NCI-H82 treated with DMSO at 0.1 percent for 48 hours (cell line): ENCODE data around the gene PXYLP1.

Source experiments
- DNase-seq: peaks from one replicate; lab custom pipeline; 2025; ENCODE audit not compliant: unreplicated experiment; lab: John Stamatoyannopoulos, UW

Gene PXYLP1

DNA sequence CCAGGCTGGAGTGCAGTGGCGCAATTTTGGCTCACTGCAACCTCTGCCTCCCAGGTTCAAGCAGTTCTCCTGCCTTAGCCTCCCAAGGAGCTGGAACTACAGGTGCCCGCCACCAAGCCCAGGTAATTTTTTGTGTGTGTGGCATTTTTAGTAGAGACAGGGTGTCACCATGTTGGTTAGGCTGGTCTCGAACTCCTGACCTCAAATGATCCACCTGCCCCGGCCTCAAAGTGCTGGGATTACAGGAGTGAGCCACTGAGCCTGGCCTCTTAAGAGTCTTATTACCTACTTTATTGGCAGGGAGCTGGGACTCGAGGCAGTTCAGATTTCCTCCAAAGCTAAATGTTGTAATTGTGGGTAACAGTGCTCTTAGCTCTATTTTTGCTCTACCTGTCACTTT is 16.4 kb downstream of the PXYLP1 start:
- DNase-seq: no peak

DNA sequence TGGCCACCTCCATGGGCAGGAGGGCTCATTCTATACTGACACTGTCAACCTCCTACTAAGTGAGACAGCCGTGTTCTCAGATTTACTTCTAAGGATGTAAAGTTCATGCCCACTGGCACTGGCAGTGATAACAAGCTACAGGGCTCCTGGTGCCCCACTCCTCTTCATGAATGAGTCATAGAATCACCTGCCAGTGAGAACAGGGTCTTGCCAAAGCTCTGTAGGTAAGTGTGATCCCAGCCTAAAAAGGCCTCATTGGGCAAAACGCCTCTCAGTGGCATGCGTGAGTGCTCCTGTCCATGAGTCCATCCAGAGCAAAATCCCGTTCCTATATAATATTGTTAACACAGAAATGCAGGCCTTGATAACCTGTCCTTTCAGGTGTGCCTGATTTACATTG is 17.4 kb downstream of the PXYLP1 start:
- DNase-seq: no peak

DNA sequence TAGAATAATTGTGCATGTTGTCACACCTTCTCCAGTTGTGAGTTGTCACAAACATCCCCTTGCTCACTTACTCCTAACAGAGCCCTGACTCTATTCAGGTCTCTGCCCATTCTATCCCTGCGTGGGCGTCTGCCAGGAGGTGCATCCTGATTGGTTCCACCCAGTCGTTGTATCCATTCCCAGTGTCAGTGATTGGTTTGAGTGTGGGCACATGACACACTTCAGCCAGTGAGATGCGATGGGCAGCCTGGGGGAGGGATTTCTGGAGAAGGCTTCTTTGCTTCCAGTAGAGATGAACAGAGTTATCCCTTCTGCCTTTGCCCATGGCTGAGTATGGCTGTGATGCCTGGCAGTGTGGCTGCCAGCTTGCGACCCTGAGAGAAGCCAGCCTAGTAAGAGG is 18.7 kb downstream of the PXYLP1 start:
- no peak for DNase-seq

DNA sequence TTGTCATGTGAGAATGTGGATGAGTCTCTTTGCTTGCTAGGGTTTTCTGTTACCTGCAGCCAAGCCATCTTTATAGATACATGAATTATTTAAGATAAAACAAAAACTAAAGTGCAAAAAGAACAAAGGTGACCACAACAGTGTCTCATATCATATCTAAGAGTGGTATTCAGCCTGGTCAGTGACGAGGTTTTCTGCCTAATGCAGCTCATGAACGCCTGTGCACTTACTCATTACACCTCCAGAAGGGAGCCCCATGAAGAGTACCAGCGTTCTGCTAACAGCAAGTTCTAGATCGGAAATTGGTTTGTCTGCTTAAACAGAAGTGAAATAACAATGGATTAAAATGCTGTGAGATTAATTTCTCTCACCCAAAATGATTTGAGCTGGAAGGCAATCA is 19.2 kb downstream of the PXYLP1 start:
- DNase-seq: no peak

DNA sequence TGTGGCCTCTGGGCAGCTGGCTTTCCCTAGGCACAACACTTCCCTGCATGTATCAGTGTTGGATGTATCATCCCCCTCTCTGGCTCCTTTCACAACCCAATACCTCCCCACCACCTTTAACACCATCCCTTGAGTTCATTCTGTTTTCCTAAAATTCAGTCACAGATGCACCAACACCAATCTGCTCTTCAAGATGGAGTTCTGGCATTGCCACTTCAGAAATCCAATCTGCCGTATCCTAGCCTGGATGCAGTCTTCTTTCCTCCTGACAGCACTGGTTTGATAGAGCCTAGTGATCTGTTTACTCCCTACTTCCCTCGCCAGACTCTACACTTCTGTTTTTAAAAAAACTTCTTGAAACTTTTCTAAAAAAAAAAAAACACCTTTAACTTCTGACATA is 21.7 kb downstream of the PXYLP1 start:
- DNase-seq: no peak

DNA sequence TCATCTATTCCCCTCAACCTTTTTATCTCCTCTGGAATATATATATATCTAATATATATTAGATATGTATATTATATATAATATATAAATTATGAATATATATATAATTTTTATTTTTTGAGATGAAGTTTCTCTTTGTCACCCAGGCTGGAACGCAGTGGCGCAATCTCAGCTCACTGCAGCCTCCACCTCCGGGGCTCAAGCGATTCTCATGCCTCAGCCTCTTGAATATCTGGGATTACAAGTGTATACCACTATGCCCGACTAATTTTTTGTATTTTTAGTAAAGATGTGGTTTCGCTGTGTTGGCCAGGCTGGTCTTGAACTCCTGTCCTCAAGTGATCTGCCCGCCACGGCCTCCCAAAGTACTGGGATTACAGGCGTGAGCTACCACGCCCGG is 22.2 kb downstream of the PXYLP1 start:
- no peak for DNase-seq

DNA sequence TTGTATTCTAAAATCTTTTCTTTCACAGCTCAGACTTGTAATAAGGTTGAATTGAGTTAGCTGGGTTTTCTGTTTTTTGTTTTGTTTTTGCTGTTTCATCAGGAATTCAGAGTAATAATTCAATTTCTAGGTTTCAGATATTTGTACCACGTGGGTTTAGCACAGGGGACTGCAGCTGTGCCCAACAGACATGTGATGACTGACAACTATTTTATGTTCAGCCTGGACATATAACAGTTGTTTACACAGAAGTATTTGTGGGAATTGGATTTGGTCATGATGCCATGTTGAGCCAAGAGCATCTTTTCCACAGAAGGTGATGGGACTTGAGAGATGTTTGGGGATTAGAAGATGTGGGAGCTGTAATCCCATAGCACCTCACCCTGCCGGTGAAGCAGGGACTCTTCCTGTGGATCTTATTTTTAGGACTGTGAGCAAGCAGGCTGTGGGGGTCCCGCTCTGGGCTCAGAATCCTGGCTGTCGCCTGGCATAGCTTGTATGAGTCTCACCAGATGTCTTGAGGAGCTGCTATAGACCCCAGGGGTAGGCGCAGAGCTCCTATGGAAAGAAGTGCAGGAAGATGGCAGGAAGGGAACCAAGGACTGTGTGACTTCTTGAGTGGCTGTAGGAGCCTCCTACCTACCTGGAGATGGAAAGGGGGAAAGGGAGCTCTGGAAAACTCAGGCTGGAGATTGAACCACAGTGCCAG is 23.7 kb downstream of the PXYLP1 start:
- DNase-seq: no peak

DNA sequence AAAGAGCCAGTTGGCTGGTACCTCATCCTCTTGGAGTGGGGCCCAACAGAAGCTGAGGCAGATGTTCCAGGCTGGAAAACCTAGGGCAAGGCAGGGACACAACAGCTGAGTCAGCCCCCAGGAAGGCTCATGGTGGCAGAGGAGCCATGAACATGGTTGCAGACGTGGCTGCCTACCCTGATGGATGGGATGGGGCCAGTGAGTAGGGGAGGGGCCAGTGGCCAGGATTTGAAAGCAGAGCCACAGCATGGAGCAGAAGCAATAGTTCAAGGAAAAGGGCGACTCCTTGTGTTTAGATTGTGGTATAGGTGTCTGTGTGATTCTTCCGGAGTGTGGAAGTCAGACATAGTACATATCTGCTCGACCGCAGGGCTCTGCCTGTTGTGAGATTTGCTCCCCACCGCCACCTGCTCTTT is 24.2 kb downstream of the PXYLP1 start:
- DNase-seq: no peak

DNA sequence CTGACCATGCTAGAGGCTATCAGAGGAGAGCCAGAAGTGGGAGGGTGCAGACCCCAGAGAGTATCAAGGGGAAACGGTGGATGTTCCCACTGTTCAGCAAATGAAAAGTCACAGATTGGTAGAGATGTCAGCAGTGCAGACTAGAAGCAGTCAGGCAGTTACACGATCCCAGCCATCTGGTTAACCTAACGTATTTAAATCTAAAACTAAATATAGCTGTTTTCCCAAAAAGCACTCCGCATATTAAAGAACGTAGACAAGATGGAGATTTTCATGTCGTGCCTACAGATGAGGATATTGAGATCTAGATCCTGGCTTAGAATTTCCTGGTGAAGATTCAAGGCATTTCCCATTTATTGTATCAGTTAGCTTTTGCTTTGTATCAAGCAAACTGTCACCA is 25.2 kb downstream of the PXYLP1 start:
- no peak for DNase-seq

DNA sequence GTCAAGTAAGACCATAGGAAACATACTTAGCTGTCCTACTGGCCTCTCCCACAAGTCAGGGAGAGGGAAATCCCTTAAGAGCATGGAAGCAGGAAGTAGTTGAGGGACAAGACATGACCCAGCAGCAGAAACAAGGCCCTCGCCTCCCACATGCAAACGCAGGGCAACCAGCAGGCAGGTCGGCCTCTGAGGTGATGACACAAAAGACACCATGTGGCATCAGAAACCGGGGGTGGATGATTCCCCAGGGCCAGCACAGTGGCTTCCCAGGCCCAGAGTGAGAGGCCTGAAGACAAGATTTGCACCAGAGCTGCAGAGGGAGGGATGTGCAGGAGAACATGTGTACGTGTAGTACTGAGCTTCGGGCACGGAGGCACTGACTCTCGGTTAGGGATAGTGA is 26.3 kb downstream of the PXYLP1 start:
- DNase-seq: no peak

DNA sequence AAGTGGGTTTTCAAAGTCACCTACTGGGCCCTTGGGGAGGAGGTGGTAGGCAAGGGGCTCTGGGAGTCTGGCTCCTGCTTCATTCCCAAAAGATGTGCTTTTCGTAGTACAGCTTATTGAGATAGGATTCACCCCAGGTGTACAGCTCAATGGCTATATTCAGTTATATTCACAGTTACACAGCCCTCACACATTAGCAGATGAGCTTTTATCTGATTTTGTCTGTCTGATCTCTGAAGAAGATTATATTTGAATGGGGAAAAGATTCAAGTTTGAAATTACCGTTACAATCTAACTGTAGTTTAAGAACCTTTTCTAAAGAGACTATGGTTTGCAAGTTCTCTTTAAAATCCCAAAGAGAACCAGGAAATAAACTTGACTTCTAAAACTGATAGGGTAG is 27.3 kb downstream of the PXYLP1 start:
- no peak for DNase-seq

DNA sequence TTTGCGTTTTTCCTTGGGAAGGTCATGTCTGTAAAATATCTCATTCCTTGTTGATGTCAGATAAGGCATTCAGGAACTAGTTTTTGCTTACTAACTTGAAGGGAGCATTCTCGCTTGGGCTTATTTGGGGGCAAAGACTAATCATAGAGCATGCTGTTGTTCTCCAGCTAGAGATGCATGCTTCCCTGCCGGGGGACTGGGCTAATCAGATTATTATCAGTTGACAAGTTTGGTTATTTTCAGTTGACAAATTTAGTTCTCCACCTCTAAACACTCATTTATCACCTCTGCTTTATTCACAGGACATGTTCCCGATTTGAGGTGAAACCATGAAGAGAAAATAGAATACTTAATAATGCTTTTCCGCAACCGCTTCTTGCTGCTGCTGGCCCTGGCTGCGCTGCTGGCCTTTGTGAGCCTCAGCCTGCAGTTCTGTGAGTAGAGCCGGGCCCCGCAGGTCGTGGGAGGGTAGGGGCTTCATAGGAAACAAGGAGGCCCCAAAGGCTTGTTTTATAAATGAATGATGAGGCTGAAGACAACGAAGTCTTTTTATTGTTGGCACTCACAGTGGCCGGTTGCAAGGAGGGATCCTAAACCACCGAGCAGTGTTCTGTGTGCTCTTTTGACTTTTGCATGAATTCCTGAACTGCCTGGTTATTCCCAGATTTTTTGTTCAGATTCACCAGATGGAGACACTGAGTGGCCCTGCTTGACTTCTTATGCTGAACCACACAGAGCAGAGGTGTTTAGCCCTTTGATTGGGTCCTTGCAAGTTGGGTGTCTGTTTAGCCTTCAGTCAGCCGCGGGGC is 28.4 kb downstream of the PXYLP1 start:
- no peak for DNase-seq

DNA sequence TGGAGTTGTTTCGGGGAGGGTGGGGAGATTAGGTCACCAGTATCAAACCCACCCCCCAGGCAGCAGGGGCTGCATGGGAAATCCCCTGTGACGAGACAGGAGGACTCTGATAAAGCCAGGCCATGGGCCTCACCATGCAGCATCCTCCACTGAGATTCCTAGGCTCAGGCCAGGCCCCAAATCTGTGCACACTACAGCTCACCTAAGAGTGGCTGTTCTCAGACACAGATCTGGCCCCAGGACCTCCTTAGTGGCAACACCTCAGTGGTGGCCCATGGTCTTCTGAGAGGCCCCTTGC is 29.0 kb downstream of the PXYLP1 start:
- DNase-seq: no peak

DNA sequence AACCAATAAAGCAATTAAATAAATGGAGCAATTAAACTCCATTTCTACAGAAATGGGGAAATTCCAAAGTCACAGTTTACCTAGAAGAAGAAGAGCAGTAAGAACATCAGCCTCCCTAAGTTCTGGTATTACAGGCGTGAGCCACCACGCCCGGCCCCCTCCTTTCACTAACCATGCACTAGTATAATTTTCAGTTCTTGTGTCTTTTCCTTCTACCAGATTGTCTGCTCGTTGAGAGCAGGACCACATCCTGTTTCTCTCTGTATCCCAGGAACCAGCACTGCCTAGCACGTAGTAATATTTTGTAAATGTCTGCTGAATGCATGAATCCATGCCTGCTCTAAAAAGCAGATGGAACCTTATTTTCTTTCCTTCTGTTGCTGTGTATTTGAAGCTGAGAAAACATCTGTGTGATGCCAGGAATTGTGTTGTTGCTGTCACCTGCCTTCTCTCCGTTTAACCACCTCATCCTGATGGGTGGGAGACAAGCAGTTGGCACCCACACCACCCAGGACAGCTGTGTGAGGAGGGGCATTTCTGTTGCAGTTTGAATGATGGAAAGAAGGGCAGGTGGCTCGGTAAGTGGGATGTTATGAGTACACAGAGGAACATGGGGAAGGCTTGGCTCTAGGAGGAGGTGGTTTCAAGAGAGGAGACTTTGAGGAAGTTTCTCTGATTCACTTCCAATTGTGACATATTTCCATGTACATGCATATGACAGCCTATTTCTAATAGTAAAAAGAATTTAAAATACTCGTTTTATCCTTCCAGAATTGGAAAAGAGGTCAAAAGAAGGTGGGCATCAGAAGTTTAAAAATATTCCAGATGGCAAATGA is 30.1 kb downstream of the PXYLP1 start:
- no peak for DNase-seq

DNA sequence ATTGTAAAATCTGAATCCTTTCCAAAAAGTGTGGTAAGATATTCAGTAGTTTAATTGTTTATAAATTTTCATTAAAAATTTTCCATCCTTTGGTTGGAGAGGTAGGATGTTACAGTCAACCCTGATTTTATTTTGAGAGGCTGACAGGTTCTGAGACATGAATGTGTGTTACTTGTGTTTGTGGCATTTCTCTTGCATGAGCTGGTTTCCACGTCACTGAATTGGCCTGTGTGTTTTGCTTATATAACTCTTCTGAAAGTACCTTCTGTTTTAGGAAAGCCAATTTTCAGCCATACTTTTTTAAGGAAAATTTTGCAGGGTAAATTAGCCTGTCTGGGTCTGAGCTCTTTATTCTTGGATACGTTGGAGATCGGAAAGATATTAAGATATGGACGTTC is 30.7 kb downstream of the PXYLP1 start:
- DNase-seq: no peak

DNA sequence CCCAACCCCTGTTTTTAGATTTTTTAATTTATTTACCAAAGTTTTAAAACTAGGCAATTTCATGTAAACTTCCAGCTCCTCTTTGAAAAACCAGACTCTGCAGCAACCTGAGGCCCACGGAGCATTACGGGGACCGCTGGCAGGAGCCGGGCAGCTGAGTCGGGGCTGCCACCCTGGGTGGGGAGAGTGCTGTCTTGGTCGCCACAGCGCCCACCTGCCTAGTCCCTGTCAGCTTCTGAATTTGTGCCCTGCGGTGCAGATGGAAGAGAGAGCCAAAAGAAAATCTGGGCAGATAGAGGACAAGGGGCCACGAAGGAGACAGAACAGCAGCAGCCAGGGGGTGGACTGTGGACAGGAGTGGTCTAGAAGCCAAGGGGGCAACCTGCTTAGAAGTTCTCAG is 34.6 kb downstream of the PXYLP1 start:
- no peak for DNase-seq

DNA sequence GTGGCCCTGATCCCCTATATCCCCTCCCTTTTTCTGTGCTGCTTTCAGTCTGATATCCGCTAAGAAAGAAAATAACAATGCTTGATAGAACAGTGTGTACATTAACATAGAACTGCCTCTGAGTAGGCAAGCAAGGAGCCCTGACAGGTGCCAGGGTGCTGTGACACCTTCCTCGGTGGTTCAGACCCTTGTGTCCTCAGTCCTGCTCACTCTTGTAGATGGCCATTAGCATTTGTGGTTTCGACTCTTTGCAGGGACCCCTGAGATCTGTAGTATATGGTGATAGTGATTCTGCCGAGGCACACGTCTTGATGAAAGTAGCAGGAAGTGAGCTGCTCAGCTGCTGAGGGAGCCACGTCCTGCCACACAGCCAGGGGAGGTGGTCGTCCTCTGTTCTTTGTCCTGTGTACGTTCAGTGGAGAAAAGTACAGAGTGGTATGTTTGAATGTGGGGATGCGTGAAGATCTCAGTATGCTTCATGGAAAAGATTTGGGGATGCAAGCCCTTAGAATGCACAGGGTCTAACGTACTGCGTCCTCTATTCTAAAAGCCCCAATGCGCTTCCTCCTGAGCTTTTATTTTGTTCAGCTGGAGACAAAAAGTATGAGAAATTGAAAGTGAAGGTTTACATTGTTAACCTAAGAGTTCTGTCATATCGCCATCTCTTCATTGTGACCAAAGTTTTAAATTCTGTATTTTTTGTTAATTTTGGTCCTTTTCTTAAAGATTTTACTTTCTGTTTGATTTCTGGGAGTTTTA is 35.4 kb downstream of the PXYLP1 start:
- no peak for DNase-seq

DNA sequence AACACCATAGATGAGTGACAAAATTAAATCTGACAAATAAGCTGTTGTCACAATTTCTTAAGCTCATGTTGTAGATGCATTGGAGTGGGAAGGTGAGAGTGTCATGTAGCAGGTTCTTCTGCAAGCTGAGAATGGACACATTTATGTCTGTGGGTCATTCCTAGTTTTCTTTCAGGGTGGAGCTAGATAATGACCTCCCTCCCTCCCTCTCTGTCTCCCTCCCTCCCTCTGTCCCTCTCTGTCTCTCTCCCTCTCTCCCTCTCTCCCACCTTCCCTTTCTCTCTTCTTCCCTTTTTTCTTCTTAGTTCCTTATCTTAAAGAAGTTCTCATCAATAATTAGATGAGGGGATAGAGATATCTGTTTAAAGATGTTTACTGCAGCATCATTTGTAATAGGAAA is 36.0 kb downstream of the PXYLP1 start:
- DNase-seq: no peak

DNA sequence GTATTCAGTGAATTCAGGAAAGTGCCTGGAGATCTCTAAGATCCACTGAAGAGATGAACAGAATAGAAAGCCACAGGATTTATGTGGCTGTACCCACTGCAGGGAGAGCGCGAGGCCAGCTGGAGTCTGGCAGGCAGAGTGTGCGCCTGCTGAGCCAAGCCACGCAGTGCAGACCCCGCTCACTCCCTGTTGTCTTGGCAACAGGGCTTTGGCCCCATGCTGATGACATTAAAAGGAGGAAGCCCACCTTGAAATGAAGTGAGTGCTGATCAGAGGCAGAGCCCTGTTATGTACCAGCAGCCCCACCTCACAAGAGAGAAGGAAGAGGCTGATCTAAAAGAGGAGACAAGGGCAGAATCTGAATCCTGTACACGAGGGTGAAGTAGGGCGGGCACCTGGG is 36.7 kb downstream of the PXYLP1 start:
- DNase-seq: no peak

DNA sequence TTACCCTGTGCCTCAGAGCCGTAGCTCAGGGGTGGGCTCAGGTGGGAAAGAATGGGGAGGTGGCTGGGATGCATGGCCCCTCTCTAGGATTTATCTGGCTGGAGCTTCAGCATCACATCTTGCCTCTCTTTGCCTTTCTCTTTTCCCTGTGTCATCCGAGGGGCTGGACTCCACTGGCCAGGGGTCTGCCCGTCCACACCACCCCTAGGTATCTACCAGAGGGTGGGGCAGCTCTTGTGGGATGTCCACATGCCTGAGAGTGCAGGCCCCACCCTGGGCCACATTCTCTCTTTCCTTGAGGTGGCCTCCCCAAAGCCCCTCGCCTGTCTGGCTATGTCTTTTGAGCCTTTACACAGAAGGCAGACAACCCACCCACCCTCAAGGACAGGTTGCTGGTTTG is 37.2 kb downstream of the PXYLP1 start:
- DNase-seq: no peak

DNA sequence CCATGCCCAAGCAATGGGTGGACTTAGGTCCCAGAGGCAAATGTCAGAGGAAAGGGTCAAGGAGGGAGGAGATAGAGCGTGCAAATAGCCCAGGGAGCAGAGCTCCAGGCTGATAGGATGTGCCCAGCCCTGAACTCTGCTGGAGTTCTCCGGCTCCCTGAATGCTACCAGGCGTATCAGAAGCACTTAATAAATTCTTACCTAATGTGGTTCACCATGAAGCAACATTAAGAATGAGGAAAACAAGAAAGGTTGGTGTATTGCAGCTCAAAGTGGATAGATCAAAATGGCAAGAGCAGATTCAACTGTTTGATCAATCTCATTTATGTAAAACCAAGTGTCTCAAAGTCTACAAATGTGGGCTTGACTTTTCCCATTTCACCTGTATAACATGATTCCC is 38.3 kb downstream of the PXYLP1 start:
- no peak for DNase-seq
